Measurements from ENCODE around the gene DIPK1C. TPM values are rescaled to one million over a fixed set of nuclear protein-coding genes. Genes with fewer than 3 reads are reported as not detected.
A peak's percentile ranks its signal among the peaks of the same experiment; 100 is the strongest.

Gene DIPK1C
- total and polyA plus RNA-seq, 10 of the 15 experiments (the other 5 are each of a cell fraction or from before 2014, with no cell fraction given) = not detected

DNA sequence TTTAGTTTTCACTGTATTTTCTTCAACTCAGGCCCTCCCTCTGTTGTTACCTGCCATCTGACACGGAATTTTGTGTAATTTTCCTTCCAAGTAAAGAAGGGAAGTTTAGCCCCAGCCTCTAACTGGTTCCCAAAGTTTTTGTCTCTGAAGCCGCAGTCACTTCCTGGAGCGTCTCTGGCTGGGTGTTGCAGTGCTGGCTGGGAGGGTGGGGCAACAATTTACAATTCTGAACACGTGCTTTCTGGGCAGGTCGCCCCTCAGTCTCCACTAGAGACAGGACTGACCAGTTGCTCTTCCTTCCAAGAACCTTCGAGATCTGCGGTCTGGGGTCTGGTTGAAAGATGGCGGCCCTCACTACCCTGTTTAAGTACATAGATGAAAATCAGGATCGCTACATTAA is 42.5 kb upstream of the DIPK1C start (continued):
- TF ChIP-seq, protein P1, sequence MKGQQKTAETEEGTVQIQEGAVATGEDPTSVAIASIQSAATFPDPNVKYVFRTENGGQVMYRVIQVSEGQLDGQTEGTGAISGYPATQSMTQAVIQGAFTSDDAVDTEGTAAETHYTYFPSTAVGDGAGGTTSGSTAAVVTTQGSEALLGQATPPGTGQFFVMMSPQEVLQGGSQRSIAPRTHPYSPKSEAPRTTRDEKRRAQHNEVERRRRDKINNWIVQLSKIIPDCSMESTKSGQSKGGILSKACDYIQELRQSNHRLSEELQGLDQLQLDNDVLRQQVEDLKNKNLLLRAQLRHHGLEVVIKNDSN (IDR thresholded peaks at IDR 0.05; ENCODE audit: borderline replicate concordance, extremely low read length, insufficient read depth, low read depth, low read length) = no peak
- no peak for TF ChIP-seq FOXK2 (IDR thresholded peaks at IDR 0.05)
- 0 out of 2 replicates have a peak, but pooled peaks have one; percentile 11 for TF ChIP-seq HCFC1 (IDR thresholded peaks at IDR 0.05; ENCODE audit: low read length)
- TF ChIP-seq POU2F2 (IDR thresholded peaks at IDR 0.05; ENCODE audit: borderline replicate concordance, low read depth, low read length) = peak; percentile 54; the same call in 1 of the 3 replicates
- TF ChIP-seq YY1 (IDR thresholded peaks at IDR 0.05; ENCODE audit: low read depth, low read length) = peak; percentile 84
- TF ChIP-seq, protein P2, sequence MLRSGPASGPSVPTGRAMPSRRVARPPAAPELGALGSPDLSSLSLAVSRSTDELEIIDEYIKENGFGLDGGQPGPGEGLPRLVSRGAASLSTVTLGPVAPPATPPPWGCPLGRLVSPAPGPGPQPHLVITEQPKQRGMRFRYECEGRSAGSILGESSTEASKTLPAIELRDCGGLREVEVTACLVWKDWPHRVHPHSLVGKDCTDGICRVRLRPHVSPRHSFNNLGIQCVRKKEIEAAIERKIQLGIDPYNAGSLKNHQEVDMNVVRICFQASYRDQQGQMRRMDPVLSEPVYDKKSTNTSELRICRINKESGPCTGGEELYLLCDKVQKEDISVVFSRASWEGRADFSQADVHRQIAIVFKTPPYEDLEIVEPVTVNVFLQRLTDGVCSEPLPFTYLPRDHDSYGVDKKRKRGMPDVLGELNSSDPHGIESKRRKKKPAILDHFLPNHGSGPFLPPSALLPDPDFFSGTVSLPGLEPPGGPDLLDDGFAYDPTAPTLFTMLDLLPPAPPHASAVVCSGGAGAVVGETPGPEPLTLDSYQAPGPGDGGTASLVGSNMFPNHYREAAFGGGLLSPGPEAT (IDR thresholded peaks at IDR 0.05; ENCODE audit: low read depth) = peak; percentile 77
- TF ChIP-seq CREB1 (IDR thresholded peaks at IDR 0.05; ENCODE audit: low read depth) = no peak
- TF ChIP-seq, protein P3, sequence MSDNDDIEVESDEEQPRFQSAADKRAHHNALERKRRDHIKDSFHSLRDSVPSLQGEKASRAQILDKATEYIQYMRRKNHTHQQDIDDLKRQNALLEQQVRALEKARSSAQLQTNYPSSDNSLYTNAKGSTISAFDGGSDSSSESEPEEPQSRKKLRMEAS (IDR thresholded peaks at IDR 0.05; ENCODE audit: low read depth, low read length) = peak; percentile 53; the same call in 1 of the 2 replicates
- 0 out of 2 replicates have a peak, but pooled peaks have one; percentile 39 for TF ChIP-seq ZNF217 (IDR thresholded peaks at IDR 0.05)
- no peak for TF ChIP-seq NR2C2 (IDR thresholded peaks at IDR 0.05; ENCODE audit: borderline replicate concordance, control insufficient read depth, insufficient read length, low read depth)
- no peak for TF ChIP-seq PAX5 (IDR thresholded peaks at IDR 0.05; ENCODE audit: borderline replicate concordance, low read depth, low read length)
- no peak for TF ChIP-seq SREBF2 (IDR thresholded peaks at IDR 0.05; ENCODE audit: low read length)
- TF ChIP-seq PML (IDR thresholded peaks at IDR 0.05; ENCODE audit: low read length) = peak; percentile 29; the same call in 1 of the 2 replicates
- no peak for TF ChIP-seq KLF5 (IDR thresholded peaks at IDR 0.05; ENCODE audit: partially characterized antibody)
- TF ChIP-seq MYB (IDR thresholded peaks at IDR 0.05; ENCODE audit: borderline replicate concordance, low read depth, low read length) = no peak
- TF ChIP-seq, protein P4, sequence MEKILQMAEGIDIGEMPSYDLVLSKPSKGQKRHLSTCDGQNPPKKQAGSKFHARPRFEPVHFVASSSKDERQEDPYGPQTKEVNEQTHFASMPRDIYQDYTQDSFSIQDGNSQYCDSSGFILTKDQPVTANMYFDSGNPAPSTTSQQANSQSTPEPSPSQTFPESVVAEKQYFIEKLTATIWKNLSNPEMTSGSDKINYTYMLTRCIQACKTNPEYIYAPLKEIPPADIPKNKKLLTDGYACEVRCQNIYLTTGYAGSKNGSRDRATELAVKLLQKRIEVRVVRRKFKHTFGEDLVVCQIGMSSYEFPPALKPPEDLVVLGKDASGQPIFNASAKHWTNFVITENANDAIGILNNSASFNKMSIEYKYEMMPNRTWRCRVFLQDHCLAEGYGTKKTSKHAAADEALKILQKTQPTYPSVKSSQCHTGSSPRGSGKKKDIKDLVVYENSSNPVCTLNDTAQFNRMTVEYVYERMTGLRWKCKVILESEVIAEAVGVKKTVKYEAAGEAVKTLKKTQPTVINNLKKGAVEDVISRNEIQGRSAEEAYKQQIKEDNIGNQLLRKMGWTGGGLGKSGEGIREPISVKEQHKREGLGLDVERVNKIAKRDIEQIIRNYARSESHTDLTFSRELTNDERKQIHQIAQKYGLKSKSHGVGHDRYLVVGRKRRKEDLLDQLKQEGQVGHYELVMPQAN (conservative IDR thresholded peaks at IDR 0.05) = peak; percentile 52
- TF ChIP-seq, protein P5, sequence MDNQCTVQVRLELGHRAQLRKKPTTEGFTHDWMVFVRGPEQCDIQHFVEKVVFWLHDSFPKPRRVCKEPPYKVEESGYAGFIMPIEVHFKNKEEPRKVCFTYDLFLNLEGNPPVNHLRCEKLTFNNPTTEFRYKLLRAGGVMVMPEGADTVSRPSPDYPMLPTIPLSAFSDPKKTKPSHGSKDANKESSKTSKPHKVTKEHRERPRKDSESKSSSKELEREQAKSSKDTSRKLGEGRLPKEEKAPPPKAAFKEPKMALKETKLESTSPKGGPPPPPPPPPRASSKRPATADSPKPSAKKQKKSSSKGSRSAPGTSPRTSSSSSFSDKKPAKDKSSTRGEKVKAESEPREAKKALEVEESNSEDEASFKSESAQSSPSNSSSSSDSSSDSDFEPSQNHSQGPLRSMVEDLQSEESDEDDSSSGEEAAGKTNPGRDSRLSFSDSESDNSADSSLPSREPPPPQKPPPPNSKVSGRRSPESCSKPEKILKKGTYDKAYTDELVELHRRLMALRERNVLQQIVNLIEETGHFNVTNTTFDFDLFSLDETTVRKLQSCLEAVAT (IDR thresholded peaks at IDR 0.05) = peak; percentile 68
- no peak for TF ChIP-seq SPI1 (IDR thresholded peaks at IDR 0.05; ENCODE audit: borderline replicate concordance, insufficient read depth, low read depth, low read length)
- TF ChIP-seq RAD51 (IDR thresholded peaks at IDR 0.05) = peak; percentile 66
- 0 out of 2 replicates have a peak, but pooled peaks have one; percentile 32 for TF ChIP-seq MTA2 (IDR thresholded peaks at IDR 0.05; ENCODE audit: low read depth)
- TF ChIP-seq SREBF1 (IDR thresholded peaks at IDR 0.05; ENCODE audit: low read length) = no peak
- TF ChIP-seq NFIC (IDR thresholded peaks at IDR 0.05; ENCODE audit: low read depth, low read length) = 0 out of 2 replicates have a peak, but pooled peaks have one; percentile 38
- peak; percentile 52; the same call in 1 of the 2 replicates for TF ChIP-seq POLR2A (IDR thresholded peaks at IDR 0.05; ENCODE audit: low read depth, low read length)
- 0 out of 2 replicates have a peak, but pooled peaks have one; percentile 45 for TF ChIP-seq ASH2L (IDR thresholded peaks at IDR 0.05; ENCODE audit: borderline replicate concordance, low read depth)
